ENCODE measurements around the gene CHN2. TPM values are rescaled to one million over a fixed set of nuclear protein-coding genes. Genes with fewer than 3 reads are reported as not detected.

Gene CHN2
- total RNA-seq, 2 experiments from 2014 or later, result 2.1 to 3.5 TPM

GRCh38 chr7:29306319-29306991, 111.9 kb downstream of the CHN2 start:
- H3K27ac ChIP-seq (ENCODE audit: low read depth in 1 of 2, low read length in 2 of 2), result no peak overlapping the region
- H3K4me1 ChIP-seq (ENCODE audit: insufficient read depth, low read length), result no peaks in the 10 kb centered on the region
- intact Hi-C loops (cut with DNase I, micrococcal nuclease), result no loop called here
- CTCF ChIA-PET, result no interaction called here
- Mint-ChIP-seq H3K4me3 (no peak overlapping the region), H3K36me3 (ENCODE audit: low read depth) (no peaks in the 10 kb centered on the region), H3K27ac (no peak overlapping the region), H3K9me3 (peaks cover 3% of the 10 kb centered on the region), H3K27me3 (no peaks in the 10 kb centered on the region), H3K4me1 (ENCODE audit: low read depth) (no peaks in the 10 kb centered on the region)
- ATAC-seq (ENCODE audit: poor library complexity) (no peak), DNase-seq (no peak)
- H3K36me3 ChIP-seq (ENCODE audit: insufficient read depth, low read length), result no peaks in the 10 kb centered on the region
- H3K9me3 ChIP-seq (ENCODE audit: control insufficient read depth in 1 of 2, insufficient read depth in 1 of 2, low read length in 2 of 2), result peaks cover 0 to 8% of the 10 kb centered on the region in 2 experiments
- H3K27me3 ChIP-seq (ENCODE audit: control insufficient read depth in 1 of 2, insufficient read depth in 2 of 2, low read length in 2 of 2), result no peaks in the 10 kb centered on the region
- POLR2A ChIA-PET, result no interaction called here
- no peak for TF ChIP-seq CTCF (IDR thresholded peaks at IDR 0.05)
- no peak overlapping the region for H3K4me3 ChIP-seq (ENCODE audit: low read length)

- intact Hi-C loops (cut with DNase I, micrococcal nuclease), result no loop called here
- peaks cover 3% of the 10 kb centered on the region for H3K9me3 Mint-ChIP-seq
- POLR2A ChIA-PET, result no interaction called here
- no peaks in the 10 kb centered on the region for H3K36me3 Mint-ChIP-seq (ENCODE audit: low read depth)
- Histone ChIP-seq H3K4me3 (ENCODE audit: low read length) (no peak overlapping the region), H3K36me3 (ENCODE audit: insufficient read depth, low read length) (no peaks in the 10 kb centered on the region), H3K27ac (ENCODE audit: low read depth in 1 of 2, low read length in 2 of 2) (no peak overlapping the region), H3K4me1 (ENCODE audit: insufficient read depth, low read length) (no peaks in the 10 kb centered on the region), H3K27me3 (ENCODE audit: control insufficient read depth in 1 of 2, insufficient read depth in 2 of 2, low read length in 2 of 2) (no peaks in the 10 kb centered on the region), H3K9me3 (ENCODE audit: control insufficient read depth in 1 of 2, insufficient read depth in 1 of 2, low read length in 2 of 2) (peaks cover 0 to 8% of the 10 kb centered on the region in 2 experiments)
- no peak overlapping the region for H3K27ac Mint-ChIP-seq
- H3K4me3 Mint-ChIP-seq, result no peak overlapping the region
- CTCF ChIA-PET, result no interaction called here
- DNase-seq (no peak), ATAC-seq (ENCODE audit: poor library complexity) (no peak)
- H3K4me1 Mint-ChIP-seq (ENCODE audit: low read depth), result no peaks in the 10 kb centered on the region
- no peak for TF ChIP-seq CTCF (IDR thresholded peaks at IDR 0.05)
- H3K27me3 Mint-ChIP-seq, result no peaks in the 10 kb centered on the region
Measured at GRCh38 chr7:29308424-29308823, 113.8 kb downstream of the CHN2 start.

- CTCF ChIA-PET, result no interaction called here
- no peak overlapping the region for H3K27ac ChIP-seq (ENCODE audit: low read depth in 1 of 2, low read length in 2 of 2)
- H3K9me3 Mint-ChIP-seq, result peaks cover 3% of the 10 kb centered on the region
- H3K27ac Mint-ChIP-seq, result no peak overlapping the region
- no peak for TF ChIP-seq CTCF (IDR thresholded peaks at IDR 0.05)
- ATAC-seq (ENCODE audit: poor library complexity) (no peak), DNase-seq (no peak)
- H3K27me3 ChIP-seq (ENCODE audit: control insufficient read depth in 1 of 2, insufficient read depth in 2 of 2, low read length in 2 of 2), result no peaks in the 10 kb centered on the region
- H3K36me3 Mint-ChIP-seq (ENCODE audit: low read depth), result no peaks in the 10 kb centered on the region
- no peaks in the 10 kb centered on the region for H3K4me1 Mint-ChIP-seq (ENCODE audit: low read depth)
- no peaks in the 10 kb centered on the region for H3K4me1 ChIP-seq (ENCODE audit: insufficient read depth, low read length)
- H3K36me3 ChIP-seq (ENCODE audit: insufficient read depth, low read length), result no peaks in the 10 kb centered on the region
- H3K4me3 ChIP-seq (ENCODE audit: low read length), result no peak overlapping the region
- no peak overlapping the region for H3K4me3 Mint-ChIP-seq
- intact Hi-C loops (cut with DNase I, micrococcal nuclease), result no loop called here
- POLR2A ChIA-PET, result no interaction called here
- peaks cover 0 to 8% of the 10 kb centered on the region in 2 experiments for H3K9me3 ChIP-seq (ENCODE audit: control insufficient read depth in 1 of 2, insufficient read depth in 1 of 2, low read length in 2 of 2)
- peaks cover 6% of the 10 kb centered on the region for H3K27me3 Mint-ChIP-seq
Measured at GRCh38 chr7:29309041-29309854, 114.7 kb downstream of the CHN2 start.

Measured in CD4-positive, alpha-beta T cell (primary cell).